Stimulated activated CD4-positive, alpha-beta T cell treated with anti-CD3 and anti-CD28 coated beads, TNF-alpha, amount 100 ng/mL, for 24 hours (primary cell): ENCODE measurements around the gene CGB3.
A peak's percentile ranks its signal among the peaks of the same experiment; 100 is the strongest.
"Not testable (repeated sequence)": the region's sequence is repeated elsewhere in the genome, so short reads cannot be mapped to it uniquely, and the experiment has no call there.

Source experiments
- DNase-seq, 3 experiments: peaks; one replicate each; pipeline ENCODE4 v3.0.0-alpha.2; 2020; ENCODE audit warnings: low read depth in 3 of 3

Gene CGB3

DNA sequence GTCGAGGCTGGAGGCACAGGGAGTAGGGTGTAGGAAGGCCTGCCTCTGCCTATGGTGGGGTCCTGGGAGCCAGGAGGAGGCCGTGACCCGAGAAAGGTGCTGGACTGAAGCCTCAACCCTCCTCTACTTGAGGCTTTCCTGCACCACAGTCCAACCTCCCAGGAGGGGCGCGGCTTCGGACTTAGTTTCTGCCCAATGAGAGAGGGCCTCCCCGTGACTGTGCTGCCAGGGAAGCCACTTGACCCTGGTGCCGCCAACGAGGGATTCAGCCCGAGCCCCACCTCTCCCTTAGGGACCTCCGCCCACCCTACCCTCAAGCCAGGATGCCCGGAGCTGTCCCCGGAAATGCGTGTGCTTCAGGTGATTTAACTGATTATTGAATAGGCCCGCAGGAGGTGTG, at the start of gene CGB3:
CGB3 (minus strand) TSS at position 101 of the 400 bp plus-strand sequence. CDS start 362 bp downstream, outside the sequence.
- DNase-seq: not testable (repeated sequence)

DNA sequence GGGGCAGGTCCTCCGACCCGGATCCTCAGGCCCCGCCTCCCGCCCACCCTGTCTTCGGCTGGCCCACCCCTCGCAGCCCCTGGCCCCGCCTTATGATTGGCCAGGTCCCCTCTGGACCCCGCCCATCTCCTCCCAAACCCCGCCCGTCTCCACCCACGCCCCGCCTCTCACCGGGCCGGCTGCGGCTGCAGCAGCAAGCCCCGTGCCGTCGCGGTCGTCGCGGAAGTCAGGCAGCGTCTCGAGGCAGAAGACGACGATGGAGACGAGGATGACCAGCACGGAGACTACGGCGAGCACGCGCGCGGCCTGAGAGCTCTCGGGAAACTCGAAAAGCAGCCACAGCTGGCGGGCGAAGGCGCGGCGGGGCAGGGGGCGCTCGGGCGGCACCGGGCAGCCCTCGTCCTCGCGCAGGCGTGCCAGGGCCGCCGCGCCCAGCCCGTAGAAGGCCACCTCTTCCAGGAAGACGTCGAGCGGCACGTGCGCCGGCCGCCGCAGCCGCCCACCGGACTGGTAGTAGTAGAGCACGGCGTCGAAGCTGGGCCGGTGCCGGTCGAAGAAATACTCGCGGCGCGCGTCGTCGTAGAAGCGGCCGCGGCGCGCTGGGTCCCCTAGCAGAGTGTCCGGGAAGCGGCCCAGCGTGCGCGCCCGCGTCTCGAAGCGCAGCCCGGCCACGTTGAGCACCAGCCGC, 47.9 kb upstream of the CGB3 start:
- no peak for DNase-seq

GRCh38 chr19:49070416-49070815, 46.3 kb upstream of the CGB3 start:
- no peak for DNase-seq

- DNase-seq: no peak
These were observed 44.9 kb upstream of the CGB3 start for GRCh38 chr19:49069026-49069425.

GRCh38 chr19:49067554-49067953, 43.4 kb upstream of the CGB3 start:
- DNase-seq: no peak

DNA sequence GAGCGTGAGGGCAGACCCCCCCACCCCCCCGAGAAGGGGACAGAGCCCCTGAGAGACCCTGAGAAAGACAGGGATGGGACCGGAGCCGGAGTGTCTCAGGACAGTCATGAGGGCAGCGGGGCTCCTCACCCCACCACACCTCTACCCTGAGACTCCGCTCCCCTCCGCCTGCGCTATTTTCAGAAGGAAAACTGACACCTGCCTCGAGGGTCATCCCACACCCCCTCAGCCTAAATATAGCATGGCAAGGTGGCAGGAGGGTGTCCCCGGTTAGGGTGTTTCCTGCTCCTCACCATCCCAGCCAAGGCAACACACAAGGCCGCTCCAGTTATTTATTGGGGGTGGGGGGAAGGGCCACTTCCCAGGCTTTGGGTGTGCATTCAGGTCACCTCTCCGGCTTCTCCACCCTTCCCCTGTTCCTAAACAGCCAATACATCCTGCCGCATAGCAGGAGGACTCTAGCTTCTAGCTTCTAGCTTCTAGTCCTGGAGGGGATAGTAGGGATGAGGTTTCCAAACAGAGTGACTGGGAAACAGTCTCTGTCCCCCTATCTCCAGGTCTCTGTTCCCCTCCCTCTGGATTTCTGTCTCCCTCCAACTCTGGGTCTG, 41.9 kb upstream of the CGB3 start:
- no peak for DNase-seq

DNA sequence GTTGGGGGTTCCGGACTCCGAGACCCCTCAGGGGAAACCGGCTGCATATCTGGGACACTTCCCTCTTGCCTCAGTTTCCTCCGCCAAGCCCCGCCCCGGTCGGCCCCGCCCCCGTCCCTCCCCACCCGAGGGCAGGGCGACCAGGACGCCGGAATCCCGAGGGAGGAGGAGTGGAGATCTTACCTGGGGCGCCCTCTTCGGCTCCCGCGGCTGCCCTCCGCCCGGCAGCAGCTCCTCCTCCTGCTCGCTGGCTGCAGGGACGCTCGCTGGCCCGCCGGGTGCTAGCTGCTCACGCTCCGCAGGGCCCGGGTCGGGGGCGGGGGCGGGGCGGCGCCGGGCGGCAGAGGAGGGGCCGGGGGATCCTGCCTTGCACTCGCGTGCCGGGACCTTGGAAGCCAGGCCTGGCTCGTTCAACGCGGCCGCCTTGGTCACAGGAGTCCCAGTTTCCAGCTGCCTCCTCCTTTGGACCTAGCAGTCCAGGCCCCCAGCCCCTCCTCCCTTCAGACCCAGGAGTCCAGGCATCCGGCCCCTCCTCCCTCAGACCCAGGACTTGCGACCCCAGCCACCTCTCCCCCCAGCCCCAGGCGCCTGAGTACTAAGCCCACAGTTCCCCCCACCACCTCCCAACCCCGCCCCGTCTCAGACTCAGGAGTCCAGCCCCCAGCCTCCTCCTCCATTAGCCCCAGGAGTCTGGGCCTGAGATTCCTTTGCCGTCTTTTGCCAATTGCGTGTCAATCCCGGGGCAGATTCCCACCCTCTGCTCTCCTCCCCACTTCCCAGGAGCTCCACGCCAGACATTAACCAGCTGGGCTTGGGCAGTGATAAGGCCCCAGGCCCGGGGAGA, 40.9 kb upstream of the CGB3 start, which contains the start of gene NTF4:
NTF4 (minus strand) TSS at position 51 of the 844 bp plus-strand sequence. CDS start 2,821 bp downstream, outside the sequence.
- DNase-seq: no peak

GRCh38 chr19:49064029-49064629, 40.0 kb upstream of the CGB3 start:
- no peak for DNase-seq

DNA sequence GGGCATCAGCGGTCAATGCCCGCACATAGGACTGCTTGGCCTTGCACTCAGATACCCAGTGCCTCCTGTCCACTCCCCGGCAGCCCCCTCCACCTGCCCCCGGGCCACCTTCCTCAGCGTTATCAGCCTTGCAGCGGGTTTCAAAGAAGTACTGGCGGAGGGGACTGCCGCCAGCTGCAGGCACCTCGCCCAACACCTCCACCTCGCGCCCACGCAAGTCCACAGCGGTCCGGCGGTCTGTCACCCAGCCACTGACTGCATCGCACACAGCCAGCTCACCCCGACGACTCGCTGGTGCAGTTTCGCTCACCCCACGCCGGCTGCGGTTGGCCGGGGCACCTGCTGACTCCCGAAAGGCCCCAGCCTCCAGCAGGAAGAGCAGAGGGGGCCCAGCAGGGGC, 37.3 kb upstream of the CGB3 start:
- DNase-seq: no peak

GRCh38 chr19:49061000-49061399, 36.9 kb upstream of the CGB3 start:
- no peak for DNase-seq

DNA sequence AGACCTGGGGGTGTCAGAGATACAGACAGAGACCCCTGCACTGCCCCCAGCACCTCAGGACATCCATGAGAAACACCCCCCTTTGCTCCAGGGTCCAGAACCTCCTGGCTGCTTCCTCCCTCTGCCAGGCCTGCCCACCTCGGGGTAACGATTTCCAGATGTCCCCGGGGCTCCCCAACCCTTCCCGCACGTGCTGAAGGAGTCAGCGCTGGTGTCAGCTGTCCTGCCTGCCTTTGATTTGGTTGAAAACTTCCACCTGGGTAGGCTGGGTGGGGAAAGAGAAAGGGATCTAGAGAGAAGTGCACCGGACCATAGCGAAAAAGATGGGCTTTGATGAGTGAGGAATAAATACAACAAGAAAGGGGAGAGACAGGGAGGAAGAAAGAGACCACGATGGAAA, 34.9 kb upstream of the CGB3 start:
- no peak for DNase-seq

DNA sequence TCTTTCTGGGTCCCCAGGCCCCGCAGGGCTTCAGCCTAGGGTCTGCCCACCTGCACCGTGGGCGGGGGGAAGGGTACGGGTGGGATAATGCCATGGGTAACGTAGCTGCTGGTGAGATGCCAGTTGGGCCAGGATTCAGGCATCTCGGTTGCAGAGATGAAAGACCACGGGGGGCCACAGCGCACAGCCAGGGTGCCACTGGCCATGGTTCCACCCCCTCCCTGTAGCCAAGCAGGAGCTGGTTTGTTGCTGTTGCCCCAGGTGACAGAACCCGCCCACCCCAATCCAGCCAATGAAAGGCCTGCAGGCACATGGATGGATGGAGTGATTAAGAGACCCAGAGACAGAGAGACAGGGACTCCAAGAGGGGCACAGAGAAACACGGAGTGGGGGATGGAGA, 34.4 kb upstream of the CGB3 start:
- peak in 1 of 3 experiments; percentile 35 for DNase-seq

GRCh38 chr19:49057636-49058234, 33.6 kb upstream of the CGB3 start, which contains the start of gene CGB7:
TSS of gene CGB7 (minus strand) at chr19:49057749. CDS start at chr19:49055375, 2,374 bp downstream.
- peak in 1 of 3 experiments; percentile 42 for DNase-seq

- DNase-seq: not testable (repeated sequence)
These were observed 32.9 kb upstream of the CGB3 start for GRCh38 chr19:49056902-49057596.

GRCh38 chr19:49056101-49056901, 32.2 kb upstream of the CGB3 start:
- DNase-seq: peak; percentile 28 to 49 (median 35)

DNA sequence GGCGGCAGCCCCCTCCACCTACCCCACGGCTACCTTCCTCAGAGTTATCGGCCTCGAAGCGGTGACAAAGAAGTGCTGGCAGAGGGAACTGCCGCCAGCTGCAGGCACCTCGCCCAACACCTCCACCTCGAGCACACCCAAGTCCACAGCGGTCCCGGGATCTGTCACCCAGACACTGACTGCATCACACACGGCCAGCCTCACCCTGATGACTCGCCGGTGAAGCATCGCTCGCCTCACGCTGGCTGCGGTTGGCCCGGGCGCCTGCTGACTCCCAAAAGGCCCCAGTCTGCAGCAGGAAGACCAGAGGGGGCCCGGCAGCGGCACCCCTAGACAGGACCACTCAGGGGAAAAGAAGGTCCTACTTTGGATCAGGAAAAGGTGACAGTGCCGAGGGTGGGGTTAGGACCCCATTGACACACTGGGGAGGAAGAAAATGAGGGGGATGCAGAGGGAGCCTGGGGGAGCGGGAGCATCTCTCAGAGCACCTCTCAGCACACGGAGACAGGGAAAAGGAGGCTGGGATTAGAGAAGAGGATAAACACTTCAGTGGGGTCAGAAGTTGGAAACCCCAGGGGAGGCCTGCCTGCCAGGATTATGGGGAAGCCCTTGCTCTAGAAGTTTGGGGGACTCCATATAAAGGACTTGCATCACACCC, 26.4 kb upstream of the CGB3 start:
- DNase-seq: not testable (repeated sequence)

DNA sequence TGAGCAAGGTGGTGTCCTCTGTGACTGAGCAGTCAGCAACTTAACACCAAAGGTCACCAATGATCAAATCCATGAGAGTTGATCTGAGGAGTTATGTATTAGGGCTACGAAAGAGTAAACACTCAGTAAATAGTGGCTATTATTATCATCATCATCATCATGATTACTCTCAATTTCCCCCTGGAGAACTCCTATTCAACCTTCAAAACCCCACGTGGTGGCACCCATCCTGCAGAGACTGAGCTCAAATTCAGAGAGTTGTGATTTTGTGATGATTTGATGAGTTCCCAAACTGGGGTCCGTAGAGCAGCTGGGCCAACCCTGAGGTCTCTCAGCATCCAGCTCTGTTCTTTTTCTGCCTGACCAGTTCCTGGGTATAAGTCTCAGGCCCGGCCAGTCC, 25.7 kb upstream of the CGB3 start:
- not testable (repeated sequence) for DNase-seq

DNA sequence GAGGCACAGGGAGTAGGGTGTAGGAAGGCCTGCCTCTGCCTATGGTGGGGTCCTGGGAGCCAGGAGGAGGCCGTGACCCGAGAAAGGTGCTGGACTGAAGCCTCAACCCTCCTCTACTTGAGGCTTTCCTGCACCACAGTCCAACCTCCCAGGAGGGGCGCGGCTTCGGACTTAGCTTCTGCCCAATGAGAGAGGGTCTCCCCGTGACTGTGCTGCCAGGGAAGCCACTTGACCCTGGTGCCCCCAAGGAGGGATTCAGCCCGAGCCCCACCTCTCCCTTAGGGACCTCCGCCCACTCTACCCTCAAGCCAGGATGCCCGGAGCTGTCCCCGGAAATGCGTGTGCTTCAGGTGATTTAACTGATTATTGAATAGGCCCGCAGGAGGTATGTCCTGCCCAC, 24.9 kb upstream of the CGB3 start, which contains the start of gene CGB8:
CGB8 (minus strand) TSS at position 101 of the 400 bp plus-strand sequence. CDS start 372 bp downstream, outside the sequence.
- not testable (repeated sequence) for DNase-seq

DNA sequence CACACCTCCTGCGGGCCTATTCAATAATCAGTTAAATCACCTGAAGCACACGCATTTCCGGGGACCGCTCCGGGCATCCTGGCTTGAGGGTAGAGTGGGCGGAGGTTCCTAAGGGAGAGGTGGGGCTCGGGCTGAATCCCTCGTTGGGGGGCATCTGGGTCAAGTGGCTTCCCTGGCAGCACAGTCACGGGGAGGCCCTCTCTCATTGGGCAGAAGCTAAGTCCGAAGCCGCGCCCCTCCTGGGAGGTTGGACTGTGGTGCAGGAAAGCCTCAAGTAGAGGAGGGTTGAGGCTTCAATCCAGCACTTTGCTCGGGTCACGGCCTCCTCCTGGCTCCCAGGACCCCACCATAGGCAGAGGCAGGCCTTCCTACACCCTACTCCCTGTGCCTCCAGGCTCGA, 19.4 kb upstream of the CGB3 start, which contains the start of gene CGB5:
CGB5 (plus strand) TSS at position 301 of the 400 bp plus-strand sequence. CDS start 362 bp downstream, outside the sequence.
- not testable (repeated sequence) for DNase-seq
